GM12801 (cell line): ENCODE results near the gene YKT6.

Experiments
- TF ChIP-seq, protein P1 (sequence below): IDR thresholded peaks from one replicate; pipeline ENCODE4 v1.5.1; 2011; ENCODE audit warnings: control low read depth; ENCODE audit not compliant: insufficient read length; ENCODE audit errors: extremely low read depth

YKT6 gene

GRCh38 chr7:44175730-44176129, 25.0 kb upstream of the YKT6 start:
- TF ChIP-seq, protein P1, sequence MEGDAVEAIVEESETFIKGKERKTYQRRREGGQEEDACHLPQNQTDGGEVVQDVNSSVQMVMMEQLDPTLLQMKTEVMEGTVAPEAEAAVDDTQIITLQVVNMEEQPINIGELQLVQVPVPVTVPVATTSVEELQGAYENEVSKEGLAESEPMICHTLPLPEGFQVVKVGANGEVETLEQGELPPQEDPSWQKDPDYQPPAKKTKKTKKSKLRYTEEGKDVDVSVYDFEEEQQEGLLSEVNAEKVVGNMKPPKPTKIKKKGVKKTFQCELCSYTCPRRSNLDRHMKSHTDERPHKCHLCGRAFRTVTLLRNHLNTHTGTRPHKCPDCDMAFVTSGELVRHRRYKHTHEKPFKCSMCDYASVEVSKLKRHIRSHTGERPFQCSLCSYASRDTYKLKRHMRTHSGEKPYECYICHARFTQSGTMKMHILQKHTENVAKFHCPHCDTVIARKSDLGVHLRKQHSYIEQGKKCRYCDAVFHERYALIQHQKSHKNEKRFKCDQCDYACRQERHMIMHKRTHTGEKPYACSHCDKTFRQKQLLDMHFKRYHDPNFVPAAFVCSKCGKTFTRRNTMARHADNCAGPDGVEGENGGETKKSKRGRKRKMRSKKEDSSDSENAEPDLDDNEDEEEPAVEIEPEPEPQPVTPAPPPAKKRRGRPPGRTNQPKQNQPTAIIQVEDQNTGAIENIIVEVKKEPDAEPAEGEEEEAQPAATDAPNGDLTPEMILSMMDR, result no peak

- TF ChIP-seq, protein P1, result no peak
Measured at GRCh38 chr7:44176486-44176885, 24.3 kb upstream of the YKT6 start.

DNA sequence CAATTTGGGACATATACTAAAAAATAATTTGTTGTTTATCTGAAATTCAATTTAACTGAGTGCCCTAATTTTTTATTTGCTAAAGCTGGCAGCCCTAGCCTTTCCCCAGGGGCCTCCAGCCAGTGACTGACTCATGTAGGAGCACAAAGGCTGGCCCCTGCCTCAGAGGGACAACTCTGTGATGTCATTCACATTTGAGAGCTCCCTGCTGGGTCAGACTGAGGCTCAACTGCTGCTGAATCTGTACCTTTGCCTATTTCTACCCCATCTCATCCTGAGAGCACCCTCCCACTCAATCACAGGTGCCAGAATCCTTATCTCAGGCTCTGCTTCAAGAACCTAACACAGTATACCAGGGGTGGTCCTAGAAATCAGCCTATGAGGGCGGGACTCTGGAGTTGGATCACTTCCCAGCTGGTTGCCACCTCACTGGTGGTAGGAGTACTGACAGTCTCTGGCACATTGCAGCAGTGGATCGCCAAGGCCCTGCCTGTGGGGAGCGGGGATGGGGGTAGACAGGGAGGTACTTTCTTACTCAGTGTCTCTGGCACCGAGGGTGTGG, 23.1 kb upstream of the YKT6 start:
- TF ChIP-seq, protein P1, result no peak

DNA sequence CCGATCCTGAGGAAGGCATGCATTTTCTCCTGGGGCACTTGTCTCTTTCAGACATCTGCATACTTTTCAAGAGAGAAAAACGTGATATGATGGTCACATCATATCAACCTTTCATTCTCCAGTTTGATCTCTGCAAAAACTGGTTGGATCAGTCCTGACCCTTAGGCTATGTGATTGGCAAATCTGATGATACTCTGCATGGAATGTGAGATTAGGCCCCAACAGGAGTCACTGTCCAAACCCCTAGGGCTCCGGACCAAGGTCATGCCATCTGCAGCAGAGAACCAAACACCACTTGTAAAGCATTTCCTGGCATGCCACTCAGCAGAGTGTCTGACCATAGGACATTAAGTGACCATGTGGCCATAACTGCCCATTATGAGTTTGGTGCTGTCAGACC, 20.1 kb upstream of the YKT6 start:
- TF ChIP-seq, protein P1, result no peak

DNA sequence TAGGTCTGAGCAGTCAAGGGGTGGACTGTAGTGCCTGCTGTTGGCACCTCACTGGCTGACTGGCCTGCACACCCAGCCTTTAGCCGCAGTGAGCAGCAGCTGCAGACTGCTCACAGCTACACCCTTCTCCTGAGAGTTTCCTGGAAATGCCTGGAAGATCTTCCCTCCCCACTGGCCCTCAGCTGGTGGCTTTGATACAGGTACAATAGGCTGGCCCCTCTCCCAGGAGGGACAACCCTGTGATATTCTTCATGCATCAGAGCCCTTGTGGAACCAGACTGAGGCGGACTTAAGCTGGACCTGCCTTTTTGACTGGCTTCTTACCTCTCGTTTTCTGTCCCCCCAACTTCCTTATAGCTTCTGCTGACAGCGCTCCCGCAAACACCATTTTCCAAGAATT, 18.0 kb upstream of the YKT6 start:
- TF ChIP-seq, protein P1, result no peak

GRCh38 chr7:44183386-44183785, 17.4 kb upstream of the YKT6 start:
- TF ChIP-seq, protein P1, result no peak

GRCh38 chr7:44184206-44184872, 16.4 kb upstream of the YKT6 start:
- TF ChIP-seq, protein P1, result no peak
